Stimulated activated CD4-positive, alpha-beta T cell treated with anti-CD3 and anti-CD28 coated beads, Interleukin-2, amount 100 ng/mL, for 48 hours (primary cell): Measurements from ENCODE around the gene RYR2.
"Not testable (repeated sequence)": the region's sequence is repeated elsewhere in the genome, so short reads cannot be mapped to it uniquely, and the experiment has no call there.

Experiments
- DNase-seq, 2 donors: peaks; one replicate each; pipeline ENCODE4 v3.0.0-alpha.2; 2020

RYR2 gene

DNA sequence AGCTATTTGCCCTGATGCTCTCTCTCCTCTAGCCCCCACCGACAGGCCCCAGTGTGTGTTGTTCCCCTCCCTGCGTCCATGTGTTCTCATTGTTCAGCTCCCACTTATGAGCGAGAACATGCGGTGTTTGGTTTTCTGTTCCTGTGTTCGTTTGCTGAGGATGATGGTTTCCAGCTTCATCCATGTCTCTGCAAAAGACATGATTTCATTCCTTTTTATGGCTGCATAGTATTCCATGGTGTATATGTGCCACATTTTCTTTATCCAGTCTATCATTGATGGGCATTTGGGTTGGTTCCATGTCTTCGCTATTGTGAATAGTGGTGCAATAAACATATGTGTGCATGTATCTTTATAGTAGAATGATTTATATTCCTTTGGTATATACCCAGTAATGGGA lies 110.0 kb downstream of the RYR2 start:
- not testable (repeated sequence) for DNase-seq

DNA sequence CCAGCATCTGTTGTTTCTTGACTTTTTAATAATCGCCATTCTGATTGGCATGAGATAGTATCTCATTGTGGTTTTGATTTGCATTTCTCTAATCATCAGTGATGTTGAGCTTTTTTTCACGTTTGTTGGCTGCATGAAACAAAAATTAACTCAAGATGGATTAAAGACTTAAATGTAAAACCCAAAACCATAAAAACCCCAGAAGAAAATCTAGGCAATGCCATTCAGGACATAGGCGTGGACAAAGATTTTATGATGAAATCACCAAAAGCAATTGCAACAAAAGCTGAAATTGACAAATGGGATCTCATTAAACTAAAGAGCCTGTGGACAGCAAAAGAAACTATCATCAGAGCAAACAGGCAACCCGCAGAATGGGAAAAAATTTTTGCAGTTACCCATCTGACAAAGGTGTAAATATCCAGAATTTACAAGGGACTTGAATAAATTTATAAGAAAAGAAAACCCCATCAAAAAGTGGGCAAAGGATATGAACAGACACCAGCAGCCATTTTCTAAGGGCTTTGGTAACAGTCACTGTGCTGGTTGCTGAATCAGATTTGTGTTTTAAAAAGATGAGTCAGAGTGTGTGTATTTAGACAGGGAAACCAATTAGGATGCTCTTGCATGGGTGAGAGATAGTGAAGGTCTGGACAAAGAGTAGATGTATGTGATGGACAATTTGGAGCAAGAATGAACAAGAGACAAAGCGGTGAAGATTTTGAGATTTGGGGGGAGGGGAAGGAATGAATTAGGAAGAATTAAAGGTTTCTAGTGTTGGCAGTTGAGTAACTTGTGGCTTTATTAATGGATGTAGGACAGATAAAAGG lies 110.7 kb downstream of the RYR2 start:
- DNase-seq, result no peak

DNA sequence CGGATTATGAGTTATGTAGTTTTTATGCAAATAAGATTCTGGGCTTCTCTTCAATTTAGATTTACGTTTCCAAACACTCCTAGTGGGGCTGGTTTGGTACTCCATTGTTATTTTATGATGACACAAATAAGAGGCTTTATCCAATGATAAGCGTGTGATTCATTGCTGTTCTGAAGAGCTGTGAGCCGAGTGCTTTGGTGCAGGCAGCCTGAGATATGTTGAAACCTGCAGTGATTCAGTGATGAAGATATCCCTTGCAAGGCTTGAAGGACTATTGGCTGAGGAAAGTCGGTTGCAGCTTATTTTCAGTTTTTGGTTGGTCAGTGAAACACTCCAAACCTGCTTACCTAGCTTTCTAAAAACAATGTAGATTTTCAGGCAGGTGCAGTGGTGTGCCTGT lies 112.2 kb downstream of the RYR2 start:
- DNase-seq, result no peak

DNA sequence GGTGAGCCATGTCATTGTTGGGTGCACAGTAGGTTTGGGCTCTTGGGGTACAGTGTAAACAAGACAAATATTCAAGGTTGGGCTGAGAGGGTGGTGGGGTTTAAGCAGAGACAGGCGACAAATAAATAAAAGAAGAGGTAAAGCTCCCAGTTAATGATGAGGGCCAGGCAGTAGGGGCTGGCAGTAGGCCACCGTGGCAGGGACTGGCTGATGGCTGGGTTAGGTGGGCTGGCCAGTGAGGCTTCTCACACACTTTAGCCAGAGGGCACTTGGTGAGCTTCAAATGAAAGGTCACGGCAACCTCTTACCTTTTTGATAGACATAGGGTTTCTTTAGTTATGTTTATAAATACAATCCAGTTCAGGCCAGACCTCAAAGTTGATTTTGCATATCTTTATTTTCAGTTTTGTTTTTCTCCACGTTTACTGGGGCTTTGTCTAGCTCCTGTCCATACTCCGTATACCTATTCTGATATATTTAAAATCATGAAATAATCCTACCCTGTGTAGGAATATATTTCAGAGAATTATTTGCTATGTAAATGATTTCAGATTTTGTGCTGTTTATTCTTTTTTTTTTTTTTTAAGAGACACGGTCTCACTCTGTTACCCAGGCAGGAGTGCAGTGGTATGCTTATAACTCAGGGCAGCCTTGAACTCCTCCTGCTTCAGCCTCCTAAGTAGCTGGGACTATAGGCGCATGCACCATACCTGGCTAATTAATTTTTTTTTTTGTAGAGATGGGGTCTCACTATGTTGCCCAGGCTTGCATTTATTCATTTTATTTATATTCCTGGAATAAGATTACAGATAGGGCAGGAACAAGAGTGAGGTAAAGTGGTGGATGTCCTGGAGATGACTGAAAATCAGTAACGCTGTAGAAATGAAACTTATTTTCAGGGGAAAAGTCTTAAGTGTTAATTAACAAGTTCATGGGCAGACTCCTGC lies 122.7 kb downstream of the RYR2 start:
- DNase-seq, result no peak

DNA sequence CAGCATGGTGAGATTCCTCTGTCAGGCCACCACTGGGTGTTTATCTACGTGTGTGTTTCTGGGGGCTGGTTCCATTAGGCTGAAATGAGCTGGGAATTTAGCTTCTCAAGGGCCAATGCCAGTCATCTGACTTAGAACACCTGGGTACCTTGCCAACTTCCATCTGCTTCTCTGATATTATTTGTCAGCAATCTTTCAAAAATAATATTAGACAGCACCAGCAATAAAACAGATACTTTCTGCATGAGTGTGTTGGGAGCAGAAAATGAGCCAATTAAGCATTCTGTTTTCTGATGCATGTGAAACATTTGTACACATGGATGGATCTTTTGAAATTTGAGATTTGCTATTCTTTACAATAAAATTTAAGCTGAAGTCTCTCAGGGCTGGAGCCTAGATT lies 124.1 kb downstream of the RYR2 start:
- DNase-seq, result no peak

DNA sequence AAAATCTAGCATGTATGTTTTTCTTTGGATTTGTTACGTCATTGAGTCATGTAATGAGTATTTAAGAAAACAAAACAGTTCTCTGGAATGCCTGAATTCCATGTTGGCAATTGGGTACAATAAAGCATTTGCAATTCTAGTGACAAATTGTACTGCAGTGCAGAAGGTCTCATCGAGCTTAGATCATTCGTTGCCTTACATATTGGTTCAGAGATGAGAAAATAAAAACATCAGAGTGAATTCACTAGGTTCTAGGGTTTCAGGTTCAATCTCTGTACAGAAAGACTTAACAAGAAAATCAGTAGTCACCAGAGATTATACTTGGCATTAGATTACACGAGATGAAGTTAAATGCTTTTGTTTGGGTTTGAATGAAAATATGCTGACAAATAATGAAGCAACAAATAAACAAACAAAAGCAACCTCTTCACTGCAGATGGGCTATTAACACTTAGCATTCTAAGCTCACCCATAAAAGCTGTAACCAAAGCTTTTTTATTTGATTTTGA lies 124.7 kb downstream of the RYR2 start:
- no peak for DNase-seq

DNA sequence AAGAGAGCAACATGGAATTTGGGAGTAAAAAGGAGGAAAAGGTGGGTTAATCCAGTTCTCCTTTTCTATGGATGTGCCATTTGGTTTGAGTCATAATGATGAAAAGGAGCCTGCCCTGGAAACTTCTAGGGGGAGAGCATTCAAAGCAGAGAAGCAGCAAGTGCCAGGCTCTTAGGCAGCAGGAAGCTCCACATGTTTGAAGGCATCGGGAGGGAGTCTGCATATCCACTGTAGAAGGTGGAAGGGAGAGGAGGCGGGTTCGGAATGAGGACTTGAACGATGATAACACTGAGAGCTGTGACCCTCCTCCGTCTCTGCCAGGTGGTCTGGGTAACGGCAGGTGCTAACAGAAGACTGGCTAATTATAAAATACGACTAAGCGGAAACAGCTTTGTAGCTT lies 128.2 kb downstream of the RYR2 start:
- no peak for DNase-seq

DNA sequence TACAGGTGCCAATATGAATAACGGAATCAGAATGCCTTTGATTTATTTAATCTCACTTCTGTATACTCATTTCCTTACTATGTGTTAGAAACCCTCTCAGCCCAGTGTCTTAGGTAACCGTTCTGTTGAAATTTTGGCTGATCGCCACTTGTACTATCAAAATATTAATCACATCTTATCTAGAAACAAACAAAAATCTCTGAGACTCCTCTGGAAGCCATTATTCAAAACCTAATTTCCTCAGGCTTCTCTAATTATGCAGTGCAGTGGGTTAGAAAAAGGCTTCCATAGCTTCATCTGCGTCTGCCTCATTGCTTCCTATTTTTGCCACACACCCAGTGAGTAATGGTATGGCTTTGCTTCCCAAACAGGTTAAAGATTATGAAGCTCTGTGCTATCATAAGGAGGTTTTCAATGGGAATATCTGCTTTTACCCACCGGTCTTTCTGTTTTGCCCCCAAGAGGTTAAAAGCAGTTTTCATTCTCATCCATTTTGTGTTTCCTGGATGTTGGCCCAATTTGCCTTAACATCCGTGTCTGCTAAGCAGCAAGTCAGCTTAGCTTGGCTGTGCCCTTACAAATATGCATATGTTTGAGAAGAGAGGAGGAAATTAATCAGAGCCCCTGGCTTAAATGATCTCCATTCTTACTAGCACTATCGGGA lies 129.6 kb downstream of the RYR2 start:
- no peak for DNase-seq

DNA sequence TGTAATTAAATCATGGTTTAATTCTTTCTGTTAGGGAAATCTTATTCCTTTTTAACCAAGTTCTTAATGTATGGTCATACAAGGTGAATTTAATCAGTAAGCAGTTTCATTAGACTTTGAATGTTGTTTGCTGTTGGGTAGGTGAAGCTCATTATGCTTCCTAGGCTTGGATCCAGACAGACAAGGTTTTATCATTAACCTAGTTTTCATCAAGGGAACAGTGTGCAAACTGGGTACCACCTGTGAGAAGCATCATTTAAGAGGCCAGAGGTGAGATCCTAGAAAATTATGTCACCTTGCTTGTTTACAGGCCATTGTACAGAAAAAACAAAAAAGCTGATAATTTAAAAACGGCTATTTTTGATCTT lies 130.1 kb downstream of the RYR2 start:
- DNase-seq, result no peak

DNA sequence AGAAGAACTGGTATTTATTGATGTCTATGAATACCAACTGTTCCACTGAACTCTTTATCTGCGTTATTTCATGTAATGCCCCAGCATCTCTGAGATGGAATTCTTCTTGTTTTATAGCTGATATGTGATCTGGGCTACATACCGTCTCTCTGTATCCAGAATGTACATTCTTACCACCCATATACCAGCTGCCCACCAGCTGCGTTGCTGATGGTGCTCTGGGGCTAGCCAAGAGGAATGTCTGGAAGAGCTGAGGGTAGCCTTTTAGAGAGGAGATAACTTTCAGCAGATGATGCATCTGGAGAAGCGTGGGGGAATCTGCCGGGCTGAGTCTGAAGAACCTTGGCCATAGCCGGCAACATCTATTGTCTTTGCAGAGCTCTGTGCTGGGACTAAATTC lies 137.5 kb downstream of the RYR2 start:
- DNase-seq, result no peak

DNA sequence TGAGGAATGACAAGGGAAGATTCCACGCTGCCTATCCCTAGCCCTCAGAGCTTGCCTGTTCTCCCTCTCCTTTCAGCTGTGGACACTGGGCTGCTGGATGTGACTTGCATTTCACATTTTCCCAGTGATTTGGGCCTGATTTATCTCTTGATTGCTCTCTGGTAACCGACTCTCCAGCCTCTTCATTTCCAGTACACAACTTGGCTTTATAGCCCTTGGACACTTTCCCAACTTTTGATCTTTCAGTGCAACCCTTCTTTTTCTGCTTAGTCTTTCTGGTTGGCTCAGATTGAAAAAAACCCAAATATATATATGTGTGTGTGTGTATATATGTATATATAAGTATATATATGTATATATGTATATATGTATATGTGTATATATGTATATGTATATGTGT lies 138.3 kb downstream of the RYR2 start:
- no peak for DNase-seq

DNA sequence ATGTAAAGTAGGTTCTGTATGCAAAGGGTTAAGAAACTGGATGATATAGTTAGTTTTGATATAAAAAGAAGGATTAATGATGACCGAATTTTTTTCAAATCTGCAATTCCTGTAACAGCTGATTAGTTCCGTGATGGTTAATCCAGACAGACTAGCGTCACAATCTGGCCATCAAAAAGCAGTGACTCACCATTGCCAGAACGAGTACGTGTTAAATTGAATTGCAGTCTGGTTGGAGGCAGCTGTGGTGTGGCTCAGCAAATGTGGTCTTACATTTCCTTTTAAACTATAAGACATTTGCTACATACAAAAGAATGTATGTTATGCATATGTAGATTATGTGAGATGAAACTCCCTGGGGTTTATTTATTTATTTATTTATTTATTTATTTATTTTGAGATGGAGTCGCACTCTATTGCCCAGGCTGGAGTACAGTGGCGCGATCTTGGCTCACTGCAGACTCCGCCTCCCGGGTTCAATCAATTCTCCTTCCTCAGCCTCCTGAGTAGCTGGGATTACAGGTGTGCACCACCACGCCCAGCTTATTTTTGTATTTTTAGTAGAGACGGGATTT lies 139.8 kb downstream of the RYR2 start:
- no peak for DNase-seq

DNA sequence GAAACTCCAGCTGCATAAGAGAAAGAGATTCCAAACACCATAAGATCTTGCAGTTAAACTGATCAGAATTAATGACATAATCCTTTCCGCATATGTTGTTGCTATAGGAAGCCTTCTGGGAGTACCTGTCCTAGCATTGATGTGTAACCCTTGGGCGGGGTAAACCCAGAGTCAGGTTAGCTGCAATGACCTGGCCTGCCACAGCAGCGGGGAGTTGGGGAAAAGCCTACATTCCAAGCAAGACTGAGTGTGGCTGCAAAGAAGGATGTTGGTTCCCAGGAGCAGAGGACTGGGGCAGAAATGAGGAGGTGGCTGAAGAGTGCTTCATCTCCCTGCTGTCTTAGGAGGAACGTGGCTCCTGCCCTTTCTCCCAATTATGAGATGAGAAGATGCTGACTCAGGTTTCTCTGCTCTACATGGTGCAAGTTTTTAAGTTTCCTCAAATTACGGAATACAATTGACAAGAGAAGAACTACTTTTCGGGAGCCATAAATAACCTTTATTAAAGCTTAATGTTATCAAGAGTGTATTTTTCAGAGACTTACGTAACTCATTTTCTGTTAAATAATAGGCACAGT lies 142.1 kb downstream of the RYR2 start:
- DNase-seq, result no peak

DNA sequence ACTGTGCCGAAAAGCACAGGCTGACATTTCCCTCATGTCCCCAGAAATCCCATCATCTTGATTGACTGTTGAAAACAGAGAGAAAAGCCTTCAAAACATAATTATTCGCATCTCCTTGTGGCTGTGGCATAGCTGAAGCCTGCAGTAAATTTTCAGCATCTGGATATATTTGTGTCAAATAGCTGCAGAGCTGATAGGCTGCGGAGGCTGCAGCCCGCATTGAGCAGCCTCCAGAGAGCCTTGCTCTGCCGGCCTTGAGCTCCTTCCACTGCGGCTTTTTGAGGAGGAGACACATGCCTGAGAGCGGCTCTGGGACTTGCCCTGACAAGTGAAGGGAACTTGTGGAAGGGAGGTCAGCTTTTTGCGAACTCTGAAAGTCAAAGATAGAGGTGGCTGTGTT lies 144.7 kb downstream of the RYR2 start:
- DNase-seq, result no peak

DNA sequence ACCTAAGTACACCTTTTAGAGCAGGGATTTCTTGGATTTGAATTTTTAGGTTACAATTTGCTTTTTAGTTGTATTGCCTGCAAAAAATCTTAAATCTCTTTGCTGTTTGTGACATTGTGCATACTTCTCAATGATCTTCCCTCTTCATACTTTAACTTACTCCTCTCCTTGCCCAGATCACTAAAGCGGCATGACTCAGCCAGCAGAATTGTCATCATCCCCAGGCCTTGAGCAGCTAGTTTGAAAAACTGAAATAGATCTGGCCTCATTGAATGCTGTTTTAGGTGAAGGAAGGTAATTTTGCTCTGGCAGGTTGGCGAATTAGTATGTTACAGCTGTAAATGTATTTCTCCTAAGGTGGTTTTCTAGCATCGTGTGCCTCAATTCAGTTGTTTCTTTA lies 145.9 kb downstream of the RYR2 start:
- DNase-seq, result no peak

DNA sequence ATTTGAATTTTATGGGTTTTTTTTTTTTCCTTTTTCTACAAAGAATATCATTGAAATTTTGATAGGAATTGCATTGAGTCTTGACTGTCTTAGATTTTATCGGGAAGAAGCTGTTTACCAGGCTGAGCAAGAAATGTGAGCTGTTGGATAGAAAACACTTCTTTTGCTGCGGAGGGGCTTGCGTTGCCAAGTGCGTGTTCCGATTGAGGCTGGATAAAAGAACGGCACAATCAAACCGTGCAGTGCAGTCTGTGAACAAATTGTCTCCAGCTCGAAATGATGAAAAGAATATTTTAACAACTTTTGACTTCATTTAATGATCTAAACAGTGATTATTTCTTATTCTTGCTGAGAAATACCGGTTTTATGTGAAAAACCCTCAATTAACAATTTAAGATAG lies 149.4 kb downstream of the RYR2 start:
- DNase-seq, result no peak

DNA sequence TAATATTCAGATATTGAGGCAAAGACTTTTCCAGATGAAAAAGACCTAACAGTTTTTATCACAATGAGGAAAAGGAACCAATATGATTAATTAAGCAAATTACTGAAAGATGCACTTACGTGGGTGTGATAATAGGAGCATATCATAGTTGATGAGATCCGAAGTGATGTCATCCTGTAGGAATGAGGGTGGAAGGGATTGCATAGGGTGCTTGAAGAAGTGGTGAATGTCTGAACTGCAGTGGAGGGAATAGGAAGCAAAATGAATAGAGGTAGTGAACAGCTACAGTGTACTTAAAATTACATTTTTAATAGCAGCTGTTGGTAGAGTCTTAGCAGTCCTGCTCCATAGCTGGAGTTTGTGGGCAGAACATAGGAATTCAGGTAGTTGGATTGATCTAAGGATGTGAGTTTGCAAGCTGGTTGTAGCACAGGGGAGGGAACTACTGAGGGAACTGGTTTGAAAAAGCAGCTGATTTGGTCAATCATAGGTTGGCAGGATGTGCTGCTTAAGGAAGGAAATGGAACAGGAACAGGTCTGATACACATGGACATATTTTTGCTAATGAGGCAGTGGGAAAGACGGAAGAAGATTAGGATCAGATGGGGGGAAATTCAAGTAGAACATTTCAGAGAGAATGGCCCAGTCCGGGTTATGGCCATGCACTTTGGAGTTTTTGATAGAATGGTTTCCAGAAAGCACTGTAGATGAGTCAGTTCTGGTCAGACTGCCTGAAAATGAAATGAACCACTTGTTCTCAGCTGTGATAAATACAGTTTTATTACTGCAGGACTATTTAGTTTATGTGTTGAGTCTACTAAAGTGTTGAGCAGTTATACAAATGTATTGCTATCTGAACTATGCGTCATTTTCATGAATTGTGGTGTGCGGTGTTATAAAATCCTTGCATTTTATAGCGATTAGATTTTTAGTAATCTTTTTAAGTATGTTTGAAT lies 155.8 kb downstream of the RYR2 start:
- DNase-seq, result no peak

DNA sequence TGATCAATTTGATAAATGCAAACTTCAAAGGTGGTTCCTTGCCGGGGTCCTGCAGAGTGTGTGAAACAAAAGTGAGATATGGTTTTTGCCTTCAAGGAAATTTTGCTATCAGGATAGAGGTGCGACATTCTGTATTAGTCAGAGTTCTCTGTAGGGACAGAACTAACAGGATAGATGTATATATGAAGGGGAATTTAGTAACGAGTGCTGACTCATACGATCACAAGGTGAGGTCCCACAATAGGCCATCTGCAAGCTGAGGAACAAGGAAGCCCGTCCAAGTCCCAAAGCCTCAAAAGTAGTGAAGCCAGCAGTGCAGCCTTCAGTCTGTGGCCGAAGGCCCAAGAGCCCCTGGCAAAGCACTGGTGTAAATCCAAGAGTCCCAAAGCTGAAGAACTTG lies 157.0 kb downstream of the RYR2 start:
- no peak for DNase-seq

DNA sequence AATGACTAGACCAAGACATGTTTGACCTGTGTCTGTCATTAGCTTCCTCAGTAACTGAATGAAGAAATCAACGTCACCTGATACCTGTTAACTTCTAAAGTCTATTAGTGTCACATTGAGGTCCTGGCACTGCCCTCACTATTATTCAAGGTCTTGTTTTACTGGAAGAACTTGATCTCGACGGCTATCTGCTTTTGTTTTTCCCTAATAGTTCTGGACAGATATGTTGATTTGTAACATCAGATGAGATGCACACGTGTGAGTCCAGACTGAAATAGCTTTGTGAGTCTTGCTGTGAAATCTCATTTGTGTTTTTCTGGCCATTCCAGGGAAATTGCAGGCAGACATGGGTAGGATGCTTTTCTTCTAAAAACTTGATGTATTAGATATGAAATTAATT lies 159.2 kb downstream of the RYR2 start:
- DNase-seq, result no peak

DNA sequence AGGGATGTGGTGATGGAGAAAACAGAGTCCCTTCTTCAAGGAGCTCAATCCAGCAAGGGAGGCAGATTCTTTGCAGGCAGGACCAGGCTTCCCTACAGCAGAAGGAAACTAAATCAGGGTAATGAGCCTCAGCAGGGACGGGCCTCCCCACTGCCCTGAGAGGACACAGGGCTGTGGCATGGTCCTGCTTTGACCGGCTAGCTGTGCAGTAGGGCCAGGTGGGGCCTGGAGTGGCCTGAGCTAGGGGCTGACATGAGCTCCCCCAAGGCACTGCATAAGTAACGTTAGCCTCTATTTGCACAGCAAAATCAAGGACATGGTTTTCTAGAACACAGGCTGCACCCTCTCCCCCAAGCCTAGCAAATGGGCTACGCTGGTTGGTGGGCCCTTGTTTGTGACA lies 162.9 kb downstream of the RYR2 start:
- no peak for DNase-seq

DNA sequence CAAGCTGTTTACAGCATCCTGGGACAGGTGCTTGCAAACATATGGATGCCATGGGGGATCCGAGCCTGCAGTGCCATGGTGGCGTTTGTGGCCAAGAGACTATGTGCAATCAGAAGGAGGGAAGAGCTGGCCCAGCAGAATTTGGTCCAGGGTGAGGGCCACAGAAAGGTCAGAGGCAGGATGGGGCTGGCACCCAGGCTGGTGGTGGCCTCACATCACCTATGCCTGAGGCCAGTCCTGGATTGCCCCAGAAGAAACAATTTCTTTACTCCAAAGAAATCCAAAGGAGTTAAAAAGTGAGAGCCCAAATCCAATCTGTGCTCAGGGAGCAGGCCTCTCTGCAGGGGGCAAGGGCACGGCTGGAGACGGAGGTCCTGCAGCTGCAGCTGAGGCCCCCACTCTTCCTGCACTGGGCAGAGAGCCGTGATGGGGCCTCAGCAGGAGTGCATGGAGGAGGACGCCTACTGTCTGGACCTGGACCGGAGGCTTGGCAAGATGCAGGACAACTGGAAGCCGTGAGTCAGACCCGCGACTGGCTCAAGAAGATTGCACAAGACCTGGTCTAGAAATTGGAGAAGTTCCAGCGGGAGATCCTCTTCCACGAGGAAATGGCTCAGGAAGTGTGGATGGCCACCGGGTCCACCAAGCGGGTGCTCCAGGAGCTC lies 163.5 kb downstream of the RYR2 start:
- DNase-seq, result no peak
